ENCODE data around the gene MAL.
"Not testable (repeated sequence)": the region's sequence is repeated elsewhere in the genome, so short reads cannot be mapped to it uniquely, and the experiment has no call there.

MAL gene

GRCh38 chr2:95098273-95098672, 72.8 kb downstream of the MAL start:
- DNase-seq (ENCODE audit: low read depth, low spot score), result not testable (repeated sequence)

- no peak for DNase-seq (ENCODE audit: low read depth, low spot score)
These were observed 74.4 kb downstream of the MAL start for GRCh38 chr2:95099910-95100309.

All from smooth muscle cell of the brain vasculature (primary cell).